SU-DHL-6 (cell line): ENCODE data around the gene ABCD2.

Experiments
- EZH2phosphoT487 ChIP-seq: fragments of 200-600 bp; sonication (generic), shearing (Covaris generic); conservative IDR thresholded peaks from 2 replicates; pipeline ENCODE4 v1.6.1; 2018; ENCODE audit warnings: mild to moderate bottlenecking, antibody characterized with exemption, low read length, moderate library complexity, mixed read lengths
- TF ChIP-seq, protein P1 (sequence below): fragments of 200-600 bp; sonication (generic); IDR thresholded peaks from one replicate; pipeline ENCODE4 v1.5.1; 2017; ENCODE audit warnings: antibody characterized with exemption, mild to moderate bottlenecking, low read length, moderate library complexity; ENCODE audit not compliant: insufficient read depth, poor library complexity, severe bottlenecking

DNA sequence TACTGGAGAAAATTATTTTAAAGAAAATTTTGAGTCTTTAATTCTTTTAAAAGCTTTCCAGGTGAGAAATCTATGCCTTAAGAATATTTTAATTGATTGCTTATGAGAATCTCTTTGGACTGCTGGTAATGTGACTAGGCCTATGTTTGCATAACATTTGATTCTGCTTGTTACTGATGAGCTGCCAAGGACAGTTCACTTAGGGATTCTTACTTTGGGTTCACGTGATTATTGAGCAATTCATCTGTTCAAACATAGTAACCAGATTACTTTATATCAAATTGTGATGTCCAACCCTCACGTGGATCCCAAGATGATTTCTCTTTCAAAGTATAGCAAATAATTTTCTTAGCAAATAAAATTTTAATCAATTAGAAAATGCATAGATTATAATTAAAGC lies 27.4 kb upstream of the ABCD2 start:
- TF ChIP-seq, protein P1, sequence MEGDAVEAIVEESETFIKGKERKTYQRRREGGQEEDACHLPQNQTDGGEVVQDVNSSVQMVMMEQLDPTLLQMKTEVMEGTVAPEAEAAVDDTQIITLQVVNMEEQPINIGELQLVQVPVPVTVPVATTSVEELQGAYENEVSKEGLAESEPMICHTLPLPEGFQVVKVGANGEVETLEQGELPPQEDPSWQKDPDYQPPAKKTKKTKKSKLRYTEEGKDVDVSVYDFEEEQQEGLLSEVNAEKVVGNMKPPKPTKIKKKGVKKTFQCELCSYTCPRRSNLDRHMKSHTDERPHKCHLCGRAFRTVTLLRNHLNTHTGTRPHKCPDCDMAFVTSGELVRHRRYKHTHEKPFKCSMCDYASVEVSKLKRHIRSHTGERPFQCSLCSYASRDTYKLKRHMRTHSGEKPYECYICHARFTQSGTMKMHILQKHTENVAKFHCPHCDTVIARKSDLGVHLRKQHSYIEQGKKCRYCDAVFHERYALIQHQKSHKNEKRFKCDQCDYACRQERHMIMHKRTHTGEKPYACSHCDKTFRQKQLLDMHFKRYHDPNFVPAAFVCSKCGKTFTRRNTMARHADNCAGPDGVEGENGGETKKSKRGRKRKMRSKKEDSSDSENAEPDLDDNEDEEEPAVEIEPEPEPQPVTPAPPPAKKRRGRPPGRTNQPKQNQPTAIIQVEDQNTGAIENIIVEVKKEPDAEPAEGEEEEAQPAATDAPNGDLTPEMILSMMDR = no peak
- no peak for TF ChIP-seq EZH2phosphoT487
